Heart left ventricle (tissue), 16 donors: ENCODE data around the gene CRMP1. TPM values are rescaled to one million over a fixed set of nuclear protein-coding genes. Genes with fewer than 3 reads are reported as not detected.

ENCODE experiments used
- ATAC-seq, 4 donors: fragments of 200-7000 bp; cut with Tn5 transposase; one replicate each; pipeline ENCODE4 v1.9.1; 2020 to 2022; ENCODE audit warnings: moderate library complexity in 4 of 4, mild to moderate bottlenecking in 3 of 4, moderate number of reproducible peaks in 1 of 4
- DNase-seq, 5 donors: peaks; one replicate each; pipeline ENCODE4 v3.0.0-alpha.2; 2020
- H3K27ac ChIP-seq, 12 donors: fragments of 200-600 bp; sonication (generic) in 4 of 12; one replicate each; pipeline versions ENCODE4 v1.5.0 to v1.8.0; 2016 to 2022; ENCODE audit warnings: mild to moderate bottlenecking in 2 of 12
- H3K27me3 ChIP-seq, 9 donors: fragments of 200-600 bp; sonication (generic) in 2 of 9; one replicate each; pipeline versions ENCODE4 v1.5.1 to v1.8.0; 2016 to 2022; ENCODE audit warnings: mild to moderate bottlenecking in 3 of 9
- H3K36me3 ChIP-seq, 9 donors: fragments of 200-600 bp; sonication (generic) in 2 of 9; one replicate each; pipeline versions ENCODE4 v1.5.0 to v1.8.0; 2018 to 2022; ENCODE audit warnings: mild to moderate bottlenecking in 2 of 9
- H3K4me1 ChIP-seq, 12 donors: fragments of 200-600 bp; sonication (generic) in 4 of 12; one replicate each; pipeline versions ENCODE4 v1.5.0 to v1.8.0; 2016 to 2022; ENCODE audit warnings: mild to moderate bottlenecking in 3 of 12
- H3K4me3 ChIP-seq, 12 donors: fragments of 200-600 bp; sonication (generic) in 4 of 12; one replicate each; pipeline versions ENCODE4 v1.5.0 to v1.8.0; 2017 to 2022; ENCODE audit warnings: mild to moderate bottlenecking in 9 of 12, moderate library complexity in 4 of 12
- H3K9me3 ChIP-seq, 12 donors: fragments of 200-600 bp; sonication (generic) in 4 of 12; one replicate each; pipeline versions ENCODE4 v1.5.0 to v1.8.0; 2016 to 2022; ENCODE audit warnings: mild to moderate bottlenecking in 1 of 12
- POLR2A ChIP-seq, 2 donors: fragments of 450-650 bp; IDR thresholded peaks; one replicate each; pipeline ENCODE4 v1.6.1; 2017; ENCODE audit warnings: antibody characterized with exemption in 2 of 2, mild to moderate bottlenecking in 2 of 2, moderate library complexity in 2 of 2
- WGBS, 4 donors: extraction: QIAGEN DNeasy Blood & Tissue Kit in 2 of 4; methylation state at CpG; one replicate each; pipeline versions ENCODE4 v1.1.5 to v1.1.7; 2013 to 2018; 5-methylcytosine and 5-hydroxymethylcytosine counted together
- intact Hi-C, 10 donors: fragments of 100-400 bp; cut with DNase I; formaldehyde crosslinking; loops; one replicate each; pipeline versions ENCODE4 v1.11.1 to v1.14.2; 2022
- polyA plus RNA-seq, 2 donors: library from polyadenylated mRNA; stranded (reverse); fragments of 200-250 nt; gene quantifications; one replicate each; pipeline ENCODE4 v1.2.3, GENCODE V29; 2013
- total RNA-seq, 9 donors: library from RNA; depleted of rRNA in 2 of 9; stranded (reverse); fragments of >200 nt in 2 of 9; fragmentation: NEBNext Ultra II Directional in 3 of 9; extraction: Animal tissue kit (Norgen Biotek cat#: 25700) in 3 of 9; gene quantifications; one replicate each; pipeline versions ENCODE4 v1.1.0 to v1.2.4, GENCODE V29; 2016 to 2023
- TF ChIP-seq, protein P1 (sequence below), 12 donors: fragments of 200-600 bp; sonication (generic) in 4 of 12; IDR thresholded peaks; one replicate each; pipeline versions ENCODE4 v1.5.0 to v1.8.0; 2018 to 2022; ENCODE audit warnings: antibody characterized with exemption in 12 of 12, mild to moderate bottlenecking in 5 of 12
- donor health status: ischemic (EF 13 %, LVEDD 7.1; RV severe dilation, severe dysfunction).
- donor health status: healthy with polysubstance abuse.
- donor health status: DM: no; HTN: yes; CAD: no.
- donor health status: DM: no; HTN: no; CAD: no.
- donor health status: ischemic (EF 25% LVEDD 6.9; RV normal size, moderate dysfunction).
- donor health status: ischemic (EF 25% LVEDD 5.7; RV mildly dilated, moderate dysfunction).
- donor health status: healthy.
- donor health status: DM: yes; HTN: yes; CAD: no.
- donor health status: ischemic (EF 35%, LVEDD 5.7; RV mildly dilated, moderate dysfunction).
- donor health status: nonischemic (EF 11% LVEDD 7.7; RV severe dilation, severe dysfunction).
- donor health status: DM: yes; HTN: yes; CAD: no.
- donor health status: PGD.
- donor health status: ischemic (EF 29% LVEDD 5.4; RV normal size, mild dysfunction).
- donor health status: nonischemic (EF 23%, LVEDD 6.1; RV moderate dilation, normal function).

CRMP1 gene
- total and polyA plus RNA-seq, 11 donors, result 0.34 to 2.4 (median 0.93) TPM

DNA sequence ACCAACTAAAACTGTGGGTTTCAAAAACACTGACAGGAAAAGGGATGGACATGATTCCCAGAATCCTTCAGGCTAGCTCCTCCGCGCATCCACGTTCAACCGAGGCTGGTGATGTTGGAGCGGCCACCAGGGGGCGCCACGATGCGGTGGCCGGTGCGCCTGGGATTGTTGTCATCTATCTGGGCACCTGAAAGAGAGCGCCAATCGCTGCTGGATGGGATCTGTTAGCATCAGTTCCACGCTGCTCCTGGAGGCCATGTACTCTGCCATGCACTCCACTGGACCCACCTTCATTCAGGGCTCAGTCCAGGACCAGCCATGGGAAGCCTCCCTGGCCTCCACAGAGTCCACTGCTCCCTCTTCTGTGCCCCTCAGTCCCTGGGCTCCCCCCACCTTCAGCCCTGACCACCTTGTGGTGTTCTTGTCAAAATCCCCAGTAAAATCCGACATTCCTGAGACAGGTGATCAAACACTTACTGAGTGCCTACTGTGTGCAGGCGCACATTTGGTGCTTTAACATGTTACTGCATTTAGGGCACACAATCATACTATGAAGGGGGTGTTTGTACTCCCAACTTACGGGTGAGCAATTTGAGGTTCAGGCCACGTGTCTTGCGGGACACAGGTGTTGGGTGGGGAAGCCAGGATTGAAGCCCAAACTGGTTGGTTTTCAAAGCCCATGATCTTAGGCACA lies 71.1 kb downstream of the CRMP1 start:
- no peak for DNase-seq
- TF ChIP-seq POLR2A (IDR thresholded peaks at IDR 0.05), result no peak
- TF ChIP-seq, protein P1, sequence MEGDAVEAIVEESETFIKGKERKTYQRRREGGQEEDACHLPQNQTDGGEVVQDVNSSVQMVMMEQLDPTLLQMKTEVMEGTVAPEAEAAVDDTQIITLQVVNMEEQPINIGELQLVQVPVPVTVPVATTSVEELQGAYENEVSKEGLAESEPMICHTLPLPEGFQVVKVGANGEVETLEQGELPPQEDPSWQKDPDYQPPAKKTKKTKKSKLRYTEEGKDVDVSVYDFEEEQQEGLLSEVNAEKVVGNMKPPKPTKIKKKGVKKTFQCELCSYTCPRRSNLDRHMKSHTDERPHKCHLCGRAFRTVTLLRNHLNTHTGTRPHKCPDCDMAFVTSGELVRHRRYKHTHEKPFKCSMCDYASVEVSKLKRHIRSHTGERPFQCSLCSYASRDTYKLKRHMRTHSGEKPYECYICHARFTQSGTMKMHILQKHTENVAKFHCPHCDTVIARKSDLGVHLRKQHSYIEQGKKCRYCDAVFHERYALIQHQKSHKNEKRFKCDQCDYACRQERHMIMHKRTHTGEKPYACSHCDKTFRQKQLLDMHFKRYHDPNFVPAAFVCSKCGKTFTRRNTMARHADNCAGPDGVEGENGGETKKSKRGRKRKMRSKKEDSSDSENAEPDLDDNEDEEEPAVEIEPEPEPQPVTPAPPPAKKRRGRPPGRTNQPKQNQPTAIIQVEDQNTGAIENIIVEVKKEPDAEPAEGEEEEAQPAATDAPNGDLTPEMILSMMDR (IDR thresholded peaks at IDR 0.05), result peak in 11 of 12 donors; percentile 25 to 63 (median 49)

DNA sequence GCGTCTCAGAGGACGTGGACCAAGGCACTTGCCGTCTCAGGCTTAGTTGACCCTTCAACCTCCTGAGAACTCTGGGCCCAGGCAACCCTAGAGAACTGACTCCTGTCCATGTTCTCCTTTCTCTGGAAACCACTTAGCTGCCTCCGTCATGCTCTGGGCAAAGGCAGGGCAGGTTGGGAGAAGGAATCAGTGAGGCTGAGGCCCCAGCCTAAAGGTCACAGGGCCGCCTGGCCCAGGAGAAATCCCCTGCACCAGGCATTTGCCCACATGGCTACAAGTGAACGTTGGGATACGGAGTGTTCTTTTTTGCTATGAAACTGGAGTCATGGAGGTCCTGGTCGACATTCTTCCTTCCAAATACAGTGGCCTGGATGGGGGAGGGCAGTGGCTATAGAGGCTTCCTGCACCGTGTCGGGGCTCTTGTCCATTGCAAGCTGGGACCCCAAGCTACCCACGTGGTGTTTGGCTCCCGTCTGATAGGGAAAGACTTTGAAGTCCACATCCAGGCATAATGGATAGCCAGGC lies 76.0 kb downstream of the CRMP1 start:
- Histone ChIP-seq H3K36me3 (peaks cover 0 to 52% (median 0%) of the 10 kb centered on the region in 9 donors), H3K4me3 (no peak overlapping the region), H3K27me3 (no peaks in the 10 kb centered on the region), H3K4me1 (no peaks in the 10 kb centered on the region), H3K27ac (no peak overlapping the region), H3K9me3 (no peaks in the 10 kb centered on the region)
- DNase-seq, result no peak
- intact Hi-C loops, result loop anchor here in 5 of 10 donors (10.0 kb wide), 4 partner anchors 412 to 1332 kb away; no protein-coding TSS in a partner anchor
- 83 to 91% (median 86%) methylated on average over 11 to 12 of the region's 12 CpGs for WGBS, 4 donors
- TF ChIP-seq, protein P1 (IDR thresholded peaks at IDR 0.05), result no peak
- no peak for ATAC-seq

More for the DNA sequence above, 71.1 kb downstream of the CRMP1 start:
- no peak overlapping the region for H3K27ac ChIP-seq
- intact Hi-C loops, result loop anchor here in 3 of 10 donors (10.0 kb wide), 1 partner anchor 153 kb away; no protein-coding TSS in a partner anchor
- no peaks in the 10 kb centered on the region for H3K27me3 ChIP-seq
- peaks cover 0 to 54% (median 0%) of the 10 kb centered on the region in 9 donors for H3K36me3 ChIP-seq
- no peaks in the 10 kb centered on the region for H3K9me3 ChIP-seq
- no peak overlapping the region for H3K4me3 ChIP-seq
- no peak for ATAC-seq
- 67 to 71% (median 68%) methylated on average over 17 to 18 of the region's 18 CpGs for WGBS, 4 donors
- peaks cover 0 to 3% (median under 1%) of the 10 kb centered on the region in 12 donors for H3K4me1 ChIP-seq

DNA sequence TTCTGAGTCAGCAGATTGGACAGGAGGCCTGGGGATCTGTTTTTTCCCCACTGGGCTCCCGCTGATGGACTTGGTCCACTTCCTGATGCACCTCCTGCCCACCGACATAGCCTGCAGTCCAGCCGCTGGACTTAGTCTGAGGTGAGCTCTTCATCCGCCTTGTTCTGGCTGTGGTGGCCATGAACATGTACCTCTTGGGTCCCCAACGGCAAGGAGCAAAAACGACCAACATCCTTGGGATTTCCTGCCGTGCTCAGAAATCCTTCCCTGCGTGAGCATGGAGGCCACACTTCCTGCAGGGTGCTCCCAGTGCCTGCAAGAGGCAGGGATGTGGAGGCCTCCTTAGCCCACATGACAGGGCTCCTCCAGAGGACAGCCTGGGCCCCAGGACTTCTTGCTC lies 76.8 kb downstream of the CRMP1 start:
- H3K36me3 ChIP-seq, result peaks cover 0 to 51% (median 4%) of the 10 kb centered on the region in 9 donors
- H3K27ac ChIP-seq, result no peak overlapping the region
- ATAC-seq, result no peak
- TF ChIP-seq, protein P1 (IDR thresholded peaks at IDR 0.05), result no peak
- no peak for TF ChIP-seq POLR2A (IDR thresholded peaks at IDR 0.05)
- H3K9me3 ChIP-seq, result no peaks in the 10 kb centered on the region
- WGBS, 4 donors, result 63 to 80% (median 68%) methylated on average over 8 of the region's 8 CpGs
- no peak overlapping the region for H3K4me3 ChIP-seq
- no peak for DNase-seq
- no peaks in the 10 kb centered on the region for H3K27me3 ChIP-seq
- H3K4me1 ChIP-seq, result no peaks in the 10 kb centered on the region
- intact Hi-C loops, result loop anchor here in 5 of 10 donors (10.0 kb wide), 4 partner anchors 411 to 1331 kb away; no protein-coding TSS in a partner anchor

DNA sequence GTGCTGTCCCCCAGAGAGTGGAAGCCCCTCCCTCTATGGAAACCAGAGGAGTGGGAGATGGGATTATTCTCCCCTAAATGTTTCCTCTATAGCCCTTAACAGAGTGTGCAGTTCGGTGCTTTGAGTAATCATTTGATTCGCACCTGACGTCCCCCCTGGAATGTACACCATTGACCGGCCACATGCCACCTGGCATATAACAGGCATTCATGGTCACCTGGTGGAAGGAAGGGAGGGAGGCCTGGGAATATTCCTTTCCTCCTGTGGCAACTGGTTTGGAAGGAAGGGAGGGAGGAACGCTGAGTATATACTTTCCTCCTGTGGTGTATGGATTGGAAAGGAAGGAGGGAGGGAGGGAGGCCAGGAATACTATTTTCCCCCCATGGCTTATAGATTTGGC lies 77.2 kb downstream of the CRMP1 start:
- Histone ChIP-seq H3K27me3 (no peaks in the 10 kb centered on the region), H3K36me3 (peaks cover 0 to 51% (median 5%) of the 10 kb centered on the region in 9 donors), H3K4me3 (no peak overlapping the region), H3K4me1 (no peaks in the 10 kb centered on the region), H3K27ac (peak overlapping the region in 1 of 12 donors; percentile 9), H3K9me3 (peaks cover 0 to 3% (median 0%) of the 10 kb centered on the region in 12 donors)
- no peak for TF ChIP-seq POLR2A (IDR thresholded peaks at IDR 0.05)
- TF ChIP-seq, protein P1 (IDR thresholded peaks at IDR 0.05), result no peak
- DNase-seq (no peak), ATAC-seq (no peak)
- intact Hi-C loops, result loop anchor here in 5 of 10 donors (10.0 kb wide), 4 partner anchors 411 to 1331 kb away; no protein-coding TSS in a partner anchor
- WGBS, 4 donors, result 74 to 80% (median 78%) methylated on average over 5 of the region's 5 CpGs
